IMR-90 (cell line): ENCODE data around the gene CTDSP1. TPM values are rescaled to one million over a fixed set of nuclear protein-coding genes. Genes with fewer than 3 reads are reported as not detected.

ENCODE experiments used
- ATAC-seq: fragments of 200-7000 bp; cut with Tn5 transposase; 2 replicates; pipeline ENCODE4 v1.9.1; 2020; ENCODE audit warnings: low read depth, mild to moderate bottlenecking, moderate library complexity
- BruUV-seq: library from RNA; stranded (reverse); fragments of 400-500 nt; replicated peaks from 2 replicates; lab custom pipeline; 2021; lab: Mats Ljungman, UMichigan
- CTCF ChIA-PET: fragments of 300-600 bp; formaldehyde crosslinking; extraction: SDS; loops from one replicate; lab custom pipeline; 2021; ENCODE audit warnings: antibody characterized with exemption; lab: Yijun Ruan, JAX
- POLR2A ChIA-PET: fragments of 300-600 bp; sonication (Branson Sonifier 250); formaldehyde crosslinking; loops from one replicate; lab custom pipeline; 2022; ENCODE audit warnings: antibody characterized with exemption; ENCODE audit not compliant: unreplicated experiment; lab: Charles Lee
- DNase-seq: peaks from one replicate; pipeline ENCODE4 v3.0.0; 2013
- H2AFZ ChIP-seq: replicated peaks from 2 replicates; pipeline ENCODE3; 2013; ENCODE audit warnings: low read length, mild to moderate bottlenecking; ENCODE audit not compliant: poor library complexity
- H2AK5ac ChIP-seq: 2 replicates; pipeline ENCODE4 v1.6.1; 2013; ENCODE audit warnings: low read depth, low read length, inconsistent platforms
- H2AK9ac ChIP-seq: replicated peaks from 2 replicates; pipeline ENCODE3; 2013; ENCODE audit warnings: mild to moderate bottlenecking, low read depth, low read length, moderate library complexity; ENCODE audit not compliant: poor library complexity
- H2BK120ac ChIP-seq: 2 replicates; pipeline ENCODE4 v1.6.1; 2013; ENCODE audit warnings: low read depth, low read length, inconsistent platforms
- H2BK15ac ChIP-seq: 3 replicates; pipeline ENCODE4 v1.6.1; 2013; ENCODE audit warnings: low read depth, low read length, inconsistent platforms
- H2BK20ac ChIP-seq: 2 replicates; pipeline ENCODE4 v1.6.1; 2013; ENCODE audit warnings: low read depth, mild to moderate bottlenecking, inconsistent platforms, low read length, moderate library complexity
- H2BK5ac ChIP-seq: 2 replicates; pipeline ENCODE4 v1.6.1; 2013; ENCODE audit warnings: mild to moderate bottlenecking, low read depth, low read length, inconsistent platforms; ENCODE audit not compliant: poor library complexity, severe bottlenecking
- H3K14ac ChIP-seq: replicated peaks from 2 replicates; pipeline ENCODE4 v1.6.1; 2013; ENCODE audit warnings: low read depth, low read length, inconsistent platforms
- H3K18ac ChIP-seq: 2 replicates; pipeline ENCODE4 v1.6.1; 2013; ENCODE audit warnings: low read depth, low read length, control low read depth
- H3K23ac ChIP-seq: 2 replicates; pipeline ENCODE4 v1.6.1; 2013; ENCODE audit warnings: low read depth, low read length, inconsistent platforms
- H3K27ac ChIP-seq: 2 replicates; pipeline ENCODE4 v1.5.1; 2013; ENCODE audit warnings: mild to moderate bottlenecking, control low read depth, low read length; ENCODE audit not compliant: insufficient read depth
- H3K27me3 ChIP-seq: 2 replicates; pipeline ENCODE4 v1.6.1; 2013; ENCODE audit warnings: low read length; ENCODE audit not compliant: control insufficient read depth, insufficient read depth
- H3K36me3 ChIP-seq: 2 replicates; pipeline ENCODE4 v1.6.1; 2013; ENCODE audit warnings: low read length, mixed read lengths; ENCODE audit not compliant: control insufficient read depth, insufficient read depth
- H3K4ac ChIP-seq: 2 replicates; pipeline ENCODE4 v1.6.1; 2013; ENCODE audit warnings: low read depth, low read length, inconsistent platforms
- H3K4me1 ChIP-seq: 2 replicates; pipeline ENCODE4 v1.6.1; 2013; ENCODE audit warnings: low read length, mixed read lengths; ENCODE audit not compliant: control insufficient read depth, insufficient read depth
- H3K4me2 ChIP-seq: 2 replicates; pipeline ENCODE4 v1.6.1; 2013; ENCODE audit warnings: low read depth, mild to moderate bottlenecking, control low read depth, low read length, moderate library complexity
- H3K4me3 ChIP-seq: 2 replicates; pipeline ENCODE4 v1.5.1; 2013; ENCODE audit warnings: low read depth, mild to moderate bottlenecking, control low read depth, low read length, moderate library complexity; ENCODE audit not compliant: insufficient read depth
- H3K56ac ChIP-seq: 2 replicates; pipeline ENCODE4 v1.6.1; 2013; ENCODE audit warnings: low read length, inconsistent platforms; ENCODE audit not compliant: insufficient read depth; ENCODE audit errors: extremely low read depth
- H3K79me1 ChIP-seq, 2 experiments: 2 replicates each; pipeline ENCODE4 v1.6.1; 2013; ENCODE audit warnings: low read length in 2 of 2, inconsistent platforms in 1 of 2, low read depth in 1 of 2
- H3K9ac ChIP-seq: 2 replicates; pipeline ENCODE4 v1.6.1; 2013; ENCODE audit warnings: low read depth, low read length, control low read depth
- H3K9me1 ChIP-seq: 2 replicates; pipeline ENCODE4 v1.6.1; 2013; ENCODE audit warnings: low read length, inconsistent platforms; ENCODE audit not compliant: insufficient read depth
- H3K9me3 ChIP-seq: 2 replicates; pipeline ENCODE4 v1.6.1; 2013; ENCODE audit warnings: low read length; ENCODE audit not compliant: control insufficient read depth, insufficient read depth
- H4K20me1 ChIP-seq: 2 replicates; pipeline ENCODE4 v1.6.1; 2013; ENCODE audit warnings: low read length, inconsistent platforms; ENCODE audit not compliant: insufficient read depth
- H4K5ac ChIP-seq: 2 replicates; pipeline ENCODE4 v1.6.1; 2013; ENCODE audit warnings: mild to moderate bottlenecking, low read depth, low read length, control low read depth
- H4K8ac ChIP-seq, 2 experiments: 2 replicates each; pipeline ENCODE4 v1.6.1; 2013; ENCODE audit warnings: low read depth in 2 of 2, low read length in 2 of 2, control low read depth in 1 of 2, inconsistent platforms in 1 of 2
- H4K91ac ChIP-seq: 2 replicates; pipeline ENCODE4 v1.6.1; 2013; ENCODE audit warnings: low read depth, low read length, inconsistent platforms; ENCODE audit not compliant: insufficient read depth
- MAFK ChIP-seq: IDR thresholded peaks from 2 replicates; pipeline ENCODE4 v1.6.1; 2012; ENCODE audit warnings: low read depth, low read length, improper control_type of control experiment
- POLR2A ChIP-seq: IDR thresholded peaks from 2 replicates; pipeline ENCODE4 v1.6.1; 2012; ENCODE audit warnings: mild to moderate bottlenecking, low read depth, low read length
- RCOR1 ChIP-seq: IDR thresholded peaks from 2 replicates; pipeline ENCODE4 v1.6.1; 2012; ENCODE audit warnings: mild to moderate bottlenecking, low read length, improper control_type of control experiment; ENCODE audit not compliant: insufficient replicate concordance
- RFX5 ChIP-seq: IDR thresholded peaks from 2 replicates; pipeline ENCODE4 v1.8.0; 2012; ENCODE audit warnings: low read depth, mild to moderate bottlenecking, low read length, moderate library complexity
- WGBS, 2 experiments: methylation state at CpG; one replicate each; pipeline versions ENCODE4 v1.1.5 to v1.1.7; 2013; ENCODE audit warnings: missing lambda C conversion rate in 2 of 2; ENCODE audit not compliant: insufficient read length in 1 of 2; ENCODE audit errors: extremely low coverage in 2 of 2; 5-methylcytosine and 5-hydroxymethylcytosine counted together
- dilution Hi-C: fragments of 300-500 bp; cut with HindIII; formaldehyde crosslinking; loops from one replicate; pipeline ENCODE4 v1.14.3; 2018; ENCODE audit warnings: low sequenced_read_pairs; ENCODE audit not compliant: unreplicated experiment
- in situ Hi-C: fragments of 300-500 bp; cut with MboI; formaldehyde crosslinking; loops from 3 replicates; pipeline ENCODE4 v1.14.3; 2019; ENCODE audit warnings: low sequenced_read_pairs, inconsistent platforms, mixed read lengths
- intact Hi-C: fragments of 100-400 bp; cut with micrococcal nuclease; formaldehyde crosslinking; loops from 2 replicates; pipeline ENCODE4 v1.10.0; 2022
- polyA plus RNA-seq, 3 experiments: library from polyadenylated mRNA; depleted of rRNA; stranded (reverse); fragments of >200 nt; gene quantifications; 2 replicates each; pipeline ENCODE4 v1.2.3, GENCODE V29; 2012; ENCODE audit warnings: low replicate concordance in 1 of 3
- total RNA-seq: library from RNA; depleted of rRNA; stranded (reverse); fragments of >200 nt; gene quantifications from 2 replicates; pipeline ENCODE4 v1.2.3, GENCODE V29; 2012
- TF ChIP-seq, protein P1 (sequence below): fragments of 150-350 bp; IDR thresholded peaks from 2 replicates; pipeline ENCODE4 v1.6.1; 2017; ENCODE audit warnings: mild to moderate bottlenecking, antibody characterized with exemption, low read length, low read depth
- TF ChIP-seq, protein P2 (sequence below): fragments of 150-350 bp; IDR thresholded peaks from 2 replicates; pipeline ENCODE4 v1.6.1; 2016; ENCODE audit warnings: low read depth, mild to moderate bottlenecking, low read length, moderate library complexity, borderline replicate concordance
- TF ChIP-seq, protein P3 (sequence below): conservative IDR thresholded peaks from 2 replicates; pipeline ENCODE4 v1.5.1; 2012; ENCODE audit warnings: mild to moderate bottlenecking, low read depth, low read length, improper control_type of control experiment

Gene CTDSP1
- total and polyA plus RNA-seq, 2 of the 4 experiments (the other 2 are of a cell fraction) = 19.7 to 64.3 TPM

DNA sequence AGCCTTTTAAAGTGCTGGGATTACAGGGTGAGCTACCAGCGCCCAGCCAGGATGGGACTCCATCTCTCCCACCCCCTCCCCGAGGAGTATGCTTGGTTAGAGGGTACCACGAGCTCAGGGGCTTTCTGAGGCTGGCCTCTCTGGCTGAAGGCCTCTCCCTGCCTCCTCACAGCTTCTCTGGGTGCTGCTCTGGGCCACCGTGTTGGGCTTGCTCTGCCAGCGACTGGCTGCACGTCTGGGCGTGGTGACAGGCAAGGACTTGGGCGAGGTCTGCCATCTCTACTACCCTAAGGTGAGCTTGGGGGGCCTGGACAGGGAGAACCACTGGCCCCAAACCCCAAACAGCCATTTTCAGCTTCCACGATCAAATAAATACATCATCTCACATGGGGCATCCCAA, 14.7 kb upstream of the CTDSP1 start:
- Histone ChIP-seq H3K14ac (no peak overlapping the region), H3K23ac (no peak overlapping the region), H2AFZ (no peak overlapping the region), H3K4me3 (no peak overlapping the region), H3K4ac (no peak overlapping the region), H4K5ac (no peak overlapping the region), H3K79me1 (no peaks in the 10 kb centered on the region), H3K9me3 (no peaks in the 10 kb centered on the region), H3K56ac (no peak overlapping the region), H2BK120ac (no peak overlapping the region), H2AK5ac (no peak overlapping the region), H2BK20ac (no peak overlapping the region), H3K9me1 (no peaks in the 10 kb centered on the region), H3K4me1 (peaks cover 2% of the 10 kb centered on the region), H4K20me1 (no peaks in the 10 kb centered on the region), H3K9ac (no peak overlapping the region), H3K27me3 (peaks cover 12% of the 10 kb centered on the region), H3K18ac (no peak overlapping the region), H4K8ac (no peak overlapping the region), H3K4me2 (no peak overlapping the region), H2BK15ac (no peak overlapping the region), H2AK9ac (no peak overlapping the region), H3K27ac (no peak overlapping the region), H3K36me3 (no peaks in the 10 kb centered on the region), H2BK5ac (no peak overlapping the region), H4K91ac (no peak overlapping the region)
- ATAC-seq (no peak), DNase-seq (no peak)
- 67% methylated on average over 3 of the region's 9 CpGs; no CpG with 5 or more reads in 1 of the 2 experiments for WGBS, 2 experiments
- POLR2A ChIA-PET = no interaction called here
- intact Hi-C loops = no loop called here
- TF ChIP-seq, protein P1, sequence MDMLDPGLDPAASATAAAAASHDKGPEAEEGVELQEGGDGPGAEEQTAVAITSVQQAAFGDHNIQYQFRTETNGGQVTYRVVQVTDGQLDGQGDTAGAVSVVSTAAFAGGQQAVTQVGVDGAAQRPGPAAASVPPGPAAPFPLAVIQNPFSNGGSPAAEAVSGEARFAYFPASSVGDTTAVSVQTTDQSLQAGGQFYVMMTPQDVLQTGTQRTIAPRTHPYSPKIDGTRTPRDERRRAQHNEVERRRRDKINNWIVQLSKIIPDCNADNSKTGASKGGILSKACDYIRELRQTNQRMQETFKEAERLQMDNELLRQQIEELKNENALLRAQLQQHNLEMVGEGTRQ = no peak
- TF ChIP-seq, protein P2, sequence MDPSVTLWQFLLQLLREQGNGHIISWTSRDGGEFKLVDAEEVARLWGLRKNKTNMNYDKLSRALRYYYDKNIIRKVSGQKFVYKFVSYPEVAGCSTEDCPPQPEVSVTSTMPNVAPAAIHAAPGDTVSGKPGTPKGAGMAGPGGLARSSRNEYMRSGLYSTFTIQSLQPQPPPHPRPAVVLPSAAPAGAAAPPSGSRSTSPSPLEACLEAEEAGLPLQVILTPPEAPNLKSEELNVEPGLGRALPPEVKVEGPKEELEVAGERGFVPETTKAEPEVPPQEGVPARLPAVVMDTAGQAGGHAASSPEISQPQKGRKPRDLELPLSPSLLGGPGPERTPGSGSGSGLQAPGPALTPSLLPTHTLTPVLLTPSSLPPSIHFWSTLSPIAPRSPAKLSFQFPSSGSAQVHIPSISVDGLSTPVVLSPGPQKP = no peak
- TF ChIP-seq, protein P3, sequence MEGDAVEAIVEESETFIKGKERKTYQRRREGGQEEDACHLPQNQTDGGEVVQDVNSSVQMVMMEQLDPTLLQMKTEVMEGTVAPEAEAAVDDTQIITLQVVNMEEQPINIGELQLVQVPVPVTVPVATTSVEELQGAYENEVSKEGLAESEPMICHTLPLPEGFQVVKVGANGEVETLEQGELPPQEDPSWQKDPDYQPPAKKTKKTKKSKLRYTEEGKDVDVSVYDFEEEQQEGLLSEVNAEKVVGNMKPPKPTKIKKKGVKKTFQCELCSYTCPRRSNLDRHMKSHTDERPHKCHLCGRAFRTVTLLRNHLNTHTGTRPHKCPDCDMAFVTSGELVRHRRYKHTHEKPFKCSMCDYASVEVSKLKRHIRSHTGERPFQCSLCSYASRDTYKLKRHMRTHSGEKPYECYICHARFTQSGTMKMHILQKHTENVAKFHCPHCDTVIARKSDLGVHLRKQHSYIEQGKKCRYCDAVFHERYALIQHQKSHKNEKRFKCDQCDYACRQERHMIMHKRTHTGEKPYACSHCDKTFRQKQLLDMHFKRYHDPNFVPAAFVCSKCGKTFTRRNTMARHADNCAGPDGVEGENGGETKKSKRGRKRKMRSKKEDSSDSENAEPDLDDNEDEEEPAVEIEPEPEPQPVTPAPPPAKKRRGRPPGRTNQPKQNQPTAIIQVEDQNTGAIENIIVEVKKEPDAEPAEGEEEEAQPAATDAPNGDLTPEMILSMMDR = no peak
- TF ChIP-seq RFX5 (no peak), POLR2A (no peak), RCOR1 (no peak), MAFK (no peak)
- in situ Hi-C loops = loop anchor here (5.0 kb wide), 1 partner anchor 78 kb away; no protein-coding TSS in a partner anchor
- dilution Hi-C loops = no loop called here
- no TSS peak for BruUV-seq
- CTCF ChIA-PET = no interaction called here
